IPS-18a (cell line): ENCODE results near the gene NETO2.
A peak's percentile ranks its signal among the peaks of the same experiment; 100 is the strongest.

ENCODE experiments used
- H3K27ac ChIP-seq: one replicate; pipeline ENCODE4 v1.5.1; 2013; ENCODE audit warnings: low read length
- H3K27me3 ChIP-seq: one replicate; pipeline ENCODE4 v1.6.1; 2013; ENCODE audit warnings: mild to moderate bottlenecking, low read length; ENCODE audit not compliant: control insufficient read depth, insufficient read depth
- H3K36me3 ChIP-seq: one replicate; pipeline ENCODE4 v1.6.1; 2013; ENCODE audit warnings: low read depth, low read length; ENCODE audit not compliant: control insufficient read depth
- H3K4me1 ChIP-seq: one replicate; pipeline ENCODE4 v1.6.1; 2013; ENCODE audit warnings: low read depth, low read length; ENCODE audit not compliant: control insufficient read depth
- H3K4me3 ChIP-seq: one replicate; pipeline ENCODE4 v1.5.1; 2013; ENCODE audit warnings: low read length
- H3K9ac ChIP-seq: one replicate; pipeline ENCODE4 v1.6.1; 2013; ENCODE audit warnings: mild to moderate bottlenecking, low read length, moderate library complexity
- H3K9me3 ChIP-seq: one replicate; pipeline ENCODE4 v1.6.1; 2013; ENCODE audit warnings: low read depth, low read length; ENCODE audit not compliant: control insufficient read depth

NETO2 gene

DNA sequence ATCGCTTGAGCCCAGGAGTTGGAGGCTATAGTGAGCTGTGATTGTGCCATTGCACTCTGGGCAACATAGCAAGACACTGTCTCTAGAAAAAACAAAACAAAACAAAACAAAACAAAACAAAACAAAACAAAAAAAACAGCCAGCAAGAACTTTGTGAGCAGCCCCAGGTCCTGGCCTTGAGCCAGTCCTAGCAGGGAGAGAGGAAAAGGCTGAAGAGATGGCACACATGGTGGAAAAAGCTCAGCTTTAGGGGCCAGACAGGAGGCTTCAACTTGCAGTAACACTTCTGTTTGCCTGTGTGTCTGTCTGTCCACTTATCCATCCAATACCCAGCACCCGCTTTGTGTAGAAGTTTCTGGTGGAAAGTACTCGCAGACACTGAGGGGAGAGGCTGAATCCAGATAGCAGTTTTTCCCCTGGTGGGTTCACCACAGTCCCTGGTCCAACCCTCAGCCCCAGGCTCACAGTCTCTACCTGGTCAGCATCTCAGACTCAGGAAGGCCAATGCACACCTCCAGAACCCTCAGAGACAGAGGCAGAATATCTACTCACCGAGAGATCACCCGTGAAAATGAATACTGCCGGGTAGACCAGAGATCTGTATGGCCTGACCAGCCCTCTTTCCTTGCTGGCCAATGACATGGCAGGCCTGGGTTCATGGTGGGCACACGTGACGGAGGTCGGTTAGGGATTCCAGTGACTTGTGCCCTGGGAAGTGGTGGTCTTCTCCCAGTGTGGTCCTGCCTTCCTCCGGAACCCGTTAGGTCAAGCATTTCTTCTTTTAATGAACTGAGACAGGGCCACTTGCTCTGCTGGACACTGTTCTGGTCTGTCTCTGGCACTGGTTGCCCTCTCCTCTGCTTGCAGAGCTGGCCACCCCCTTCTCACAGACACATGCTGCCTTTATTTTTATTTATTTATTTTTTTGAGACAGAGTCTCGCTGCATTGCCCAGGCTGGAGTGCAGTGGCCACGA lies 90.8 kb downstream of the NETO2 start:
- H3K9me3 ChIP-seq = no peaks in the 10 kb centered on the region
- H3K27me3 ChIP-seq = no peaks in the 10 kb centered on the region
- H3K4me3 ChIP-seq = no peak overlapping the region
- H3K36me3 ChIP-seq = no peaks in the 10 kb centered on the region
- H3K27ac ChIP-seq = no peak overlapping the region
- no peaks in the 10 kb centered on the region for H3K4me1 ChIP-seq
- no peak overlapping the region for H3K9ac ChIP-seq

GRCh38 chr16:47051031-47051430 lies 92.7 kb downstream of the NETO2 start:
- peaks cover 6% of the 10 kb centered on the region for H3K4me1 ChIP-seq
- no peaks in the 10 kb centered on the region for H3K27me3 ChIP-seq
- no peak overlapping the region for H3K27ac ChIP-seq
- H3K4me3 ChIP-seq = no peak overlapping the region
- H3K9me3 ChIP-seq = no peaks in the 10 kb centered on the region
- no peak overlapping the region for H3K9ac ChIP-seq
- H3K36me3 ChIP-seq = no peaks in the 10 kb centered on the region

DNA sequence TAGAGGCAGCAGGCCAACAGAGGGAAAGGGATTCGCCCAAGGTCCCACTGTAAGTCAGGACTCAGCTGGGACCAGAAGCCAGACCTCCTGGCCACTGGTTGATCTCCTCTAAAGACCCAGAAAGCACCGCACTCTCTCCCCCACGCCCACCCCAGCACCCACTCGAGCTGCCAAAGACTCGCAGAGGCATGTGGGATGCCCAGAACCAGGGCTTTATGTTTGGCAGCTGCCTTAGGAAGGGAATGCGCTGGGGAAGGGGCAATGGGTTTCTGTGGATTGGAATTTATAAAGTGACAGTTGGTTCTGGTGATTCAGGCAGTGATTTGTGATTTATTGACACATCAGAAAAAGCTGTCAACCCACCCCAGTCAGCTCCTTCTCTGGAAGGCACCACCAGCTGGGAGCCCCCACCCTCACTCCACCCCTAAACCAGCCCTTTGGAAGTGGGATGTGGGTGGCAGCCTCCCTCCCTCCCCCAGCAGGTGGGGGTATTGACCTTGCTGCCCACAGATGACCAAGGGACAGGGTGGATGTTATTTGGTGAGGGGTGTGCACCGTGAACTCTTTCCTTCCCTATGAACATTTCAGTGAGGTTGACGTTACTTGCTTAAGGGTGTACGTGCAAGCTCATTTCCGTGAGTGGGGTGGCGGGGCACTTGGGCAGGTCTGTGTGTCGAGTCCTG lies 93.7 kb downstream of the NETO2 start:
- H3K9me3 ChIP-seq = no peaks in the 10 kb centered on the region
- no peak overlapping the region for H3K9ac ChIP-seq
- H3K4me1 ChIP-seq = peaks cover 6% of the 10 kb centered on the region
- H3K4me3 ChIP-seq = no peak overlapping the region
- H3K27ac ChIP-seq = no peak overlapping the region
- no peaks in the 10 kb centered on the region for H3K36me3 ChIP-seq
- no peaks in the 10 kb centered on the region for H3K27me3 ChIP-seq

GRCh38 chr16:47047524-47048203 lies 96.1 kb downstream of the NETO2 start:
- H3K4me1 ChIP-seq = peaks cover 6% of the 10 kb centered on the region
- H3K27me3 ChIP-seq = no peaks in the 10 kb centered on the region
- no peak overlapping the region for H3K4me3 ChIP-seq
- no peak overlapping the region for H3K27ac ChIP-seq
- no peak overlapping the region for H3K9ac ChIP-seq
- H3K36me3 ChIP-seq = no peaks in the 10 kb centered on the region
- H3K9me3 ChIP-seq = no peaks in the 10 kb centered on the region

DNA sequence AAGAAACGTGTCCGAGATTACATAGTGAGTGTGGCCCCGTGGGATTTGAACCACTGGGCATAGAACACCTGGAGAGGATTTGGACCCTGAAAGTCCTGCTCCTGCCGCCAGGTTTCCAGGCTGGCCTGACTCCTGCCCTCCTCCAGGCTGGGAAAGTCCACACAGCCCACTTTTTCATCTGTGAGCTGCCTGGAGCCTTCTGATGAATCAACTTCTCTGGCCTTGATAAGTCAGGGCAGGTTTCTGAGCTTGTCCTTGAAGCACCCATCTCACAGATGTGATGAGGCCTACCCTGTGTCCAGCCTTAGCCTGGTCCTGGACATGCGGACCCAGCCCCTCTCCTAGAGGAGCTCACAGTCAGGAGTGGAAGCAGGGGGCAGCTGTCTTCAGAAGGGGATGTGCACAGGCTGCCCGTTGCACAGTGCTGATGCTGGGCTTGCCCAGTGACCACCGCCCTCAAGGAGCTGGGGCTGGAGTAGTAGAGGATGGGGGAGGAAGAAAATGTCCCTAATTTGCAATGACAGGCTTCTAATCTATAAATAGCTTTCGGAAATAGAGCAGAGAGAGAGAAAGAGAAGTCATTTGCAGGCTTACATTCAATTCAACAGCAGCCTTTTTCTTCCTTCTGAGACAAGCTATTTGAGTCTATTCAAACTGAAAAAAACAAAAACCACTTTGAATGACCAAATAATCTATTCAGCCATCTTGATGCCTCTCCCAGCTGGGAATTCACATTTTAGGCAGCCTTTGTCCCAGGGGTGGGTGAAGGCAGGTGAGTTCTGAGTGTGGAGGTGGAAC lies 96.8 kb downstream of the NETO2 start:
- Histone ChIP-seq H3K27ac (no peak overlapping the region), H3K36me3 (no peaks in the 10 kb centered on the region), H3K4me3 (no peak overlapping the region), H3K9ac (no peak overlapping the region), H3K9me3 (no peaks in the 10 kb centered on the region), H3K27me3 (no peaks in the 10 kb centered on the region), H3K4me1 (peaks cover 6% of the 10 kb centered on the region)

GRCh38 chr16:47045459-47045858 lies 98.3 kb downstream of the NETO2 start:
- no peaks in the 10 kb centered on the region for H3K9me3 ChIP-seq
- peaks cover 6% of the 10 kb centered on the region for H3K4me1 ChIP-seq
- H3K4me3 ChIP-seq = no peak overlapping the region
- no peaks in the 10 kb centered on the region for H3K27me3 ChIP-seq
- no peak overlapping the region for H3K27ac ChIP-seq
- no peaks in the 10 kb centered on the region for H3K36me3 ChIP-seq
- no peak overlapping the region for H3K9ac ChIP-seq

DNA sequence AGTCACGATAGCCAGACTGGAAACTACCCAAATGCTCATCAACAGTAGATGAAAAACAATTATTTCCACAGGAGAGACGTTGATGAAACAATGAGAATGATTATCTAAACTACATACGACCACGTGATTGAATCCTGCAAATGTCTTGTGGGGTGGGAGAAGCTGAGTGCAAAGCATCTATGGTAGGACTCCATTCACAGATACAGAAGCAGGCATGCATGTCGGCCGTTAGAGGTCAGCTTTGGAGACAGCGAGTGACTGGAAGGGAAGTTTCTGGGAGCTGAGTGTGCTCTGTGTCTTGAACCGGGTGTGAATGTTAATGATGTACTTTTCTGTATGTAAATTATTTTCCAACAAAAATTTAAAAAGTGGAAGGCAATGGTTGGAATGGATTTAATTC lies 98.7 kb downstream of the NETO2 start:
- Histone ChIP-seq H3K4me1 (peaks cover 6% of the 10 kb centered on the region), H3K27me3 (no peaks in the 10 kb centered on the region), H3K27ac (no peak overlapping the region), H3K9me3 (no peaks in the 10 kb centered on the region), H3K4me3 (no peak overlapping the region), H3K9ac (no peak overlapping the region), H3K36me3 (no peaks in the 10 kb centered on the region)

- H3K4me3 ChIP-seq = no peak overlapping the region
- no peak overlapping the region for H3K9ac ChIP-seq
- H3K27ac ChIP-seq = no peak overlapping the region
- H3K27me3 ChIP-seq = no peaks in the 10 kb centered on the region
- peaks cover 6% of the 10 kb centered on the region for H3K4me1 ChIP-seq
- no peaks in the 10 kb centered on the region for H3K36me3 ChIP-seq
- H3K9me3 ChIP-seq = no peaks in the 10 kb centered on the region
Observed at GRCh38 chr16:47043970-47044684, 99.6 kb downstream of the NETO2 start.

DNA sequence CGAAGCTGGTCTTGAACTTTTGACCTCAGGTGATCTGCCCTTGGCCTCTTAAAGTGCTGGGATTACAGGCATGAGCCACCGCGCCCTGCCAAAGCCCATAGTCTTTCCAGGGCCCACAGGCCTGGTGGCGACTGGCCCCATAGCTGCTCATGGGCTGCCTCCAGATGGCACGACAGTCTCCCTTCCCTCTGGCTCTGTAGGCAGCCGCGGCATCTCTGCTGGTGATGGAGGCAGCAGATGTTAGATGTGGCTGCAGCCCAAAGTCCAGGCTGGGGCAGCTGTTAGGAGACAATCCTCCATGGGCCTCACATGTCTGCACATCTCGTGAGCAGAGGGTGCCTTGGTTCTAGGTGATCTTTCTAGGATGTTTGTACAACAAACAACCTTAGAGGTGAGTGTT lies 100.5 kb downstream of the NETO2 start:
- Histone ChIP-seq H3K27ac (no peak overlapping the region), H3K27me3 (peaks cover 3% of the 10 kb centered on the region), H3K9ac (no peak overlapping the region), H3K4me1 (peaks cover 6% of the 10 kb centered on the region), H3K9me3 (no peaks in the 10 kb centered on the region), H3K4me3 (no peak overlapping the region), H3K36me3 (no peaks in the 10 kb centered on the region)

DNA sequence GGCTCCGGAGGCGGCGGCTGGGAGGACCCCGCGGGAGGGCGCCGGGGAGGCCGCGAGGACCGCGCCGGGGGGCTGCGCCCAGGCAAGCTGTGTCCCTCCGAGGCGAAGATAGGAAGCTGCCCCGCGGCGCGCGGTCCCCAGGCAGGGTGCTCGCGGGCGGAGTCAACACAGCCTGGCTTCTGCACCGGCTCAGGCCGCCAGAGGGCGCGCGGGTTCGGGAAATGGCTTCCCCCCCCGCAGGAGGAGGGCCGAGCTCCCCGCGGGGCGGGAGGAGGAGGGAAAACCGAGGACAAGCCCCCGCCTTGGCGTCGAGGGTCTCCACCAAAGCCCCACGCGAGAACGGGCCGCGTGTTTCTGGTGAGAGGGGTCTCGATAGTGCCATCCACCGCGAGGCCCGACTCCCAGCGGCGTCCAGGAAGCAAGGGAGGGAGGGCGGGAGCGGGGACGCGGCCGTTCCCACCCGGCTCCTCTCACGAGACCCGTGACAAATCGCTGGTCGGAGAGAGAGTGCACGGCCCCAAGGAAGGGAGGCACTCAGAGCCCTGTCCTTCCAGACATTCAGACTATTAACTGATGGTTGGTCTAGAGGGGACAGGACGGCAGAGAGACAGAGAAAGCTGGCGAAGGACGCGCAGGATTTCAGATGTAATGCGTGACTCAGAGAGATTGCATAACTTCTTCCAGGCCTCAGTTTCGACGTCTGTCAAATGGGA lies 105.8 kb downstream of the NETO2 start:
- no peak overlapping the region for H3K27ac ChIP-seq
- no peaks in the 10 kb centered on the region for H3K4me1 ChIP-seq
- H3K36me3 ChIP-seq = no peaks in the 10 kb centered on the region
- H3K9ac ChIP-seq = peak overlapping the region; percentile 14
- H3K4me3 ChIP-seq = peak overlapping the region; percentile 69
- H3K9me3 ChIP-seq = no peaks in the 10 kb centered on the region
- peaks cover 16% of the 10 kb centered on the region for H3K27me3 ChIP-seq
